GM21576 (cell line): ENCODE results near the gene MPND.

Source experiments
- ATAC-seq: cut with Tn5 transposase; IDR thresholded peaks from one replicate; pipeline ENCODE4 v1.9.1; 2021; ENCODE audit warnings: mild to moderate bottlenecking, moderate library complexity; ENCODE audit not compliant: unreplicated experiment

Gene MPND

GRCh38 chr19:4400135-4400936 is 57.0 kb downstream of the MPND start, which contains the start of gene SH3GL1:
TSS of gene SH3GL1 (minus strand) at chr19:4400547. CDS start at chr19:4400368, 179 bp downstream.
- peak; percentile 49 for ATAC-seq

DNA sequence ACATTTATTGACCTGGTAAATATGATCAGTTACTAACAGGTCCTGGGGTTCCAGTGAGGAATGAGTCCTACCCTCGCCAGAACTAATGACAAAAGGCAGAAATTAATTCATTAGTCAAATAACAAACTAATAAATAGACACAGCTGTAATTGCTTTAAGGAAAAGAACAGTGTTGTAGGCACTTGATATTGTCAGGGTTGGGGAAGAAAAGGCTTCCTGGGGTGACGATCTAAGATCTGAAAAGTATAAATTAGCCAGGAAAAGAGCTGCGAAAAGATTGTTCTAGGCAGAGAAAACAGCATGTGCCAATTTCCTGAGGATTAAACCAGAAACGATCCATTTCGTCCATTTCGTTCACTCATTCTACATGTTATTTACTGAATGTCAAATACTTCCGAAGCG is 58.4 kb downstream of the MPND start:
- ATAC-seq, result no peak

- peak; percentile 81 for ATAC-seq
Observed at GRCh38 chr19:4402171-4403004, 59.0 kb downstream of the MPND start, which contains the start of gene CHAF1A. TSS of gene CHAF1A (plus strand) at chr19:4402640. CDS start at chr19:4402763, 123 bp downstream.

GRCh38 chr19:4403005-4403761 is 59.8 kb downstream of the MPND start:
- ATAC-seq, result no peak

DNA sequence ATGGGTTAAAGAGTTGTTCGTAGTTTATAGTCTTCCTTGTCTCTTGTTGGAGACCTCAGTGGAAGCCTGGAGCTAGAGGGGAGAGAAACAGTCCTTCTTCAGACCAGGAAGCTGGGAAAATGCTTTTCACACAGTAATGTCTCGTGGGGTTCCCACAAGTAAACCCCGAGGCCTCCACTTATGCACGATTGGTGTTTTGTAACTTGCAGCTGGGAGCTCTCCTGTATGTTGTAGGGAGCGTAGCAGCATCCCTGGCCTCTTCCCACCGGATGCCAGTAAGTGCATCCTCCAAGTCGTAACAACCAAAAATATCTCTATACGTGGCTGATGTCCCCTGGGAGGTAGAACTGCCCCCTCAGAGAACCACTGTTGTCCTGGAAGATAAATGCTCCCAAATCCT is 62.6 kb downstream of the MPND start:
- no peak for ATAC-seq

- no peak for ATAC-seq
Observed at GRCh38 chr19:4406626-4407025, 63.3 kb downstream of the MPND start.

GRCh38 chr19:4409123-4409933 is 66.0 kb downstream of the MPND start:
- no peak for ATAC-seq
